DND-41 (cell line): Measurements from ENCODE around the gene KLF16.
A peak's percentile ranks its signal among the peaks of the same experiment; 100 is the strongest.

Experiments
- ATAC-seq: fragments of 200-7000 bp; cut with Tn5 transposase; 3 replicates; pipeline ENCODE4 v1.9.1; 2021; ENCODE audit warnings: low read depth; ENCODE audit not compliant: insufficient read depth
- DNase-seq: peaks from one replicate; pipeline ENCODE4 v3.0.0-alpha.2; 2020
- H2AFZ ChIP-seq: 2 replicates; pipeline ENCODE4 v1.6.0; 2012; ENCODE audit warnings: low read depth, low read length
- H3K27ac ChIP-seq: 2 replicates; pipeline ENCODE4 v1.5.1; 2012; ENCODE audit warnings: low read length, inconsistent platforms
- H3K27me3 ChIP-seq: fragments of 200-600 bp; sonication (generic); 2 replicates; pipeline ENCODE4 v1.6.0; 2012; ENCODE audit warnings: low read length, mild to moderate bottlenecking, inconsistent platforms; ENCODE audit not compliant: insufficient read depth, poor library complexity
- H3K36me3 ChIP-seq: 2 replicates; pipeline ENCODE4 v1.5.1; 2012; ENCODE audit warnings: low read length, inconsistent platforms; ENCODE audit not compliant: insufficient read depth
- H3K4me1 ChIP-seq: 2 replicates; pipeline ENCODE4 v1.5.1; 2012; ENCODE audit warnings: mild to moderate bottlenecking, low read length; ENCODE audit not compliant: insufficient read depth
- H3K4me2 ChIP-seq: 2 replicates; pipeline ENCODE4 v1.6.0; 2012; ENCODE audit warnings: mild to moderate bottlenecking, moderate library complexity, low read length, inconsistent platforms; ENCODE audit not compliant: insufficient read depth
- H3K4me3 ChIP-seq, 2 experiments: fragments of 200-600 bp in 1 of 2; shearing (Covaris generic) in 1 of 2; 2 replicates each; pipeline ENCODE4 v1.5.1; 2012 to 2016; ENCODE audit warnings: inconsistent platforms in 2 of 2, low read length in 2 of 2, mild to moderate bottlenecking in 2 of 2, low read depth in 1 of 2, moderate library complexity in 1 of 2
- H3K79me2 ChIP-seq: 2 replicates; pipeline ENCODE4 v1.6.0; 2012; ENCODE audit warnings: low read length, inconsistent platforms; ENCODE audit not compliant: insufficient read depth
- H3K9ac ChIP-seq: 2 replicates; pipeline ENCODE4 v1.6.0; 2012; ENCODE audit warnings: low read depth, mild to moderate bottlenecking, inconsistent platforms, low read length, moderate library complexity
- H3K9me3 ChIP-seq: 2 replicates; pipeline ENCODE4 v1.5.1; 2012; ENCODE audit warnings: low read length, moderate library complexity, mild to moderate bottlenecking, inconsistent platforms; ENCODE audit not compliant: insufficient read depth, severe bottlenecking
- H4K20me1 ChIP-seq: 2 replicates; pipeline ENCODE4 v1.6.0; 2012; ENCODE audit warnings: low read length; ENCODE audit not compliant: insufficient read depth
- EZH2 ChIP-seq: IDR thresholded peaks from 3 replicates; pipeline ENCODE4 v1.6.1; 2012; ENCODE audit warnings: borderline replicate concordance, low read depth, mild to moderate bottlenecking, moderate library complexity, low read length, inconsistent platforms; ENCODE audit not compliant: severe bottlenecking
- TF ChIP-seq, protein P1 (sequence below): IDR thresholded peaks from 2 replicates; pipeline ENCODE4 v1.5.1; 2012; ENCODE audit warnings: borderline replicate concordance, low read length, moderate library complexity, mild to moderate bottlenecking; ENCODE audit not compliant: poor library complexity, severe bottlenecking; ENCODE audit errors: extremely low read depth

KLF16 gene

DNA sequence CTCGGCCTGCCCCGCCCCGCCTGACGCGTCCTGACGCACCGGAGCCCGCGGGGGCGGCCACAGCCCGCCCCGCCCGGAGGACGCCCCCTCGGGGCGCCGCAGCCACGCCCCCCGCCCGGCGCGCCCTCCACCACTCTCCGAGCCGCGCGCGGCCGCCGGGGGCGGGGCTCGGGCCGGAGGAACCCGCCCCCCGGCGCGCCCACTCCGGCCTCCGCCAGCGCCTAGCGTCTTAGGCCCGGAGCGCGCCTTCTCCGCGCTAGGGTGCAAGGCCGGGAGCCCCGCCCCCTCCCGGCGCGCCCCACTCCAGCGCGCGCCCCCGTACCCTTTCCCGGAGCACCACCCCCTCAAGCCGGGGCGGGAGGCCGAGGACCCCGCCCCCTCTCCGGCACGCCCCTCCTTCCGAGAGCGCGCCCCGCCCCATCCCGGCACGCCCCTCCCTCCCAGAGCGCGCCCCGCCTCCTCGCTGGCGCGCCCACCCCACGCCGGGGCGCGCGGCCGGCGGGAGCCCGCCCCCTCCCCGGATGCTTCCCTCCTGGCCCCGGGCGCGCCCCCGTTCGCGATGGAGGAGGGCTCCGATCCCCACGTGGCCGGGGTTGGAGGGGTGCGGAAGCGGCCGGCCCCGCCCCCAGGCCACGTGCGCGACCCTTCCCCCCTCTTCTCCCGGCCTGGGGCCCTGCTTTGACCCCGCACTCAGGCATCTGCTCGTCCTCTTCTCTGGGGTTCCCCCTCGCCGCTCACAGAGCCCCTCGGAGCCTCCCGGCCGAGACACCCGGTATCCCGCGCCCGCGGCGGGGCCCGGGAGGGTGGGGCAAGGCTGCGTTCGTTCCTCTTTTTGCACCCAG is 480 bp upstream of the KLF16 start:
- peak overlapping the region; percentile 71 to 98; a peak in 3 of 4 replicates for H3K4me3 ChIP-seq
- DNase-seq (peak; percentile 94), ATAC-seq (peak; percentile 77)
- H3K36me3 ChIP-seq = no peaks in the 10 kb centered on the region
- no peaks in the 10 kb centered on the region for H3K27me3 ChIP-seq
- H2AFZ ChIP-seq = peak overlapping the region; percentile 73
- peak overlapping the region; percentile 80 for H3K4me2 ChIP-seq
- H3K27ac ChIP-seq = peak overlapping the region; percentile 83
- H3K9me3 ChIP-seq = no peaks in the 10 kb centered on the region
- H3K79me2 ChIP-seq = peaks cover 56% of the 10 kb centered on the region
- H3K9ac ChIP-seq = peak overlapping the region; percentile 75
- H4K20me1 ChIP-seq = peaks cover 38% of the 10 kb centered on the region
- peaks cover 37% of the 10 kb centered on the region for H3K4me1 ChIP-seq
- no peak for TF ChIP-seq EZH2
- TF ChIP-seq, protein P1, sequence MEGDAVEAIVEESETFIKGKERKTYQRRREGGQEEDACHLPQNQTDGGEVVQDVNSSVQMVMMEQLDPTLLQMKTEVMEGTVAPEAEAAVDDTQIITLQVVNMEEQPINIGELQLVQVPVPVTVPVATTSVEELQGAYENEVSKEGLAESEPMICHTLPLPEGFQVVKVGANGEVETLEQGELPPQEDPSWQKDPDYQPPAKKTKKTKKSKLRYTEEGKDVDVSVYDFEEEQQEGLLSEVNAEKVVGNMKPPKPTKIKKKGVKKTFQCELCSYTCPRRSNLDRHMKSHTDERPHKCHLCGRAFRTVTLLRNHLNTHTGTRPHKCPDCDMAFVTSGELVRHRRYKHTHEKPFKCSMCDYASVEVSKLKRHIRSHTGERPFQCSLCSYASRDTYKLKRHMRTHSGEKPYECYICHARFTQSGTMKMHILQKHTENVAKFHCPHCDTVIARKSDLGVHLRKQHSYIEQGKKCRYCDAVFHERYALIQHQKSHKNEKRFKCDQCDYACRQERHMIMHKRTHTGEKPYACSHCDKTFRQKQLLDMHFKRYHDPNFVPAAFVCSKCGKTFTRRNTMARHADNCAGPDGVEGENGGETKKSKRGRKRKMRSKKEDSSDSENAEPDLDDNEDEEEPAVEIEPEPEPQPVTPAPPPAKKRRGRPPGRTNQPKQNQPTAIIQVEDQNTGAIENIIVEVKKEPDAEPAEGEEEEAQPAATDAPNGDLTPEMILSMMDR = no peak

DNA sequence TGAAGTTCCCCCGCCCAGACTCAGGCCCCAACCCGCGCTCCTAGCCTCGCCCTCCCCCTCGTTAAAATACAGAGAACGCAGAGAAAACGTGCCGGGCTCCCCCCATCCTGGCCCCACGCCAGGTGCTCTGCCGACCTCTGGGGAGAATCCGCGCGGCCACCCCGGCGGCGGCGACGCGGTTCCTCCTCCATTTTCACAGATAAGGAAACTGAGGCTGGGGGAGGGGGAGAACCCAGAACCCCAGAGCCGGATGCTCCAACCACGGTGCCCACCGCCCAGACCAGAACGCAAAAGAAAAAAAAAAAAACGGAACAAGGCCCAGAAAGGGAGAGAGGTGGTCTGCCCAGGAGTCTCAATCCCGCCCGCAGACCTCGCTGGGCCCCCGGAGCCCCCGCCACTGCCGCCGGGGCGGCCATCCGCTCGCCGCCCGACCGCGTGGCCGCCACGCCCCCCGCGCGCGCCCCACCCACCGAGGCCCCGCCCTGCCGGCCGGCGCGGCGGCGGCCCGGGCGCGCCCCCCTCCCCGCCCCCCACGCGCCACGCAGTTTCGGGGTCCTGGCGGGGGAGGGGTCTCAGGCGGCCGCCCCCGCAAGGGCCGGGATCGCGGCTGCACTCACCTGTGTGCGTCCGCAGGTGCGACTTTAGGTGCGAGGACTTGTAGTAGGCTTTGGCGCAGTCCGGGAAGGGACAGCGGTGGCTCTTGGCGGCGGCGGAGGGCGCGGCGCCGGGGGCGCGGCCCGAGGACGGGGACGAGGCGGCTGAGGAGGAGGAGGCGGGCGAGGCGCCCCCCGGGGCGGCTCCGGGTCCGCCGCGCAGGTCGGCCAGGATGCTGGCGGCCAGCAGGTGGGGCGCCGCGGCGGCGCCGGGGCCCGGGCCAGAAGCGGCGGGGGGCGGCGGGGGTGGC is 703 bp downstream of the KLF16 start:
- DNase-seq (peak; percentile 62), ATAC-seq (no peak)
- Histone ChIP-seq H3K27me3 (no peaks in the 10 kb centered on the region), H3K4me2 (peak overlapping the region; percentile 92), H3K9ac (peak overlapping the region; percentile 67), H3K79me2 (peaks cover 66% of the 10 kb centered on the region), H3K27ac (peak overlapping the region; percentile 62), H2AFZ (peak overlapping the region; percentile 75), H3K4me3 (peak overlapping the region; percentile 84 to 98; a peak in 3 of 4 replicates), H4K20me1 (peaks cover 49% of the 10 kb centered on the region), H3K4me1 (peaks cover 37% of the 10 kb centered on the region), H3K36me3 (no peaks in the 10 kb centered on the region), H3K9me3 (no peaks in the 10 kb centered on the region)
- no peak for TF ChIP-seq EZH2
- TF ChIP-seq, protein P1 = no peak

DNA sequence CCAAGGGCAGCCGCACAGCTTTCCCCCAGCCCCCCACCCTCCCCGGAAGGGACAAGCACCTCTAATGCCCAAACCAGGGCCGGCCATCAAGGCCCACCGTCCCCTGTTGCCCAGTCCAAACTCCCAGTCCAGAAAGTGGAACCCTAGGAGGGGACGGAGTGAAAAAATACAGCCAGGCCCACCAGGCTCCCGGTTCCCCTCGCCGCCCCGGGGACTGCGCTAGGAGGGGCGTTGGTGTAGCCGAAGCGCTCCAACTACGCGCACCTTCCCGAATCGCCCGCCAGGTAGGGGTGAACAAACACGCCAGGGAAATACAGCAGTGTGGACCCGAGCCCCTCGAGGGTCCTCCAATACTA is 1.3 kb downstream of the KLF16 start:
- Histone ChIP-seq H3K4me3 (peak overlapping the region; percentile 66 to 98; a peak in 3 of 4 replicates), H3K9me3 (no peaks in the 10 kb centered on the region), H3K79me2 (peaks cover 72% of the 10 kb centered on the region), H3K36me3 (no peaks in the 10 kb centered on the region), H3K9ac (peak overlapping the region; percentile 67), H3K4me1 (peaks cover 37% of the 10 kb centered on the region), H4K20me1 (peaks cover 55% of the 10 kb centered on the region), H2AFZ (no peak overlapping the region), H3K27ac (peak overlapping the region; percentile 52), H3K4me2 (peak overlapping the region; percentile 92), H3K27me3 (no peaks in the 10 kb centered on the region)
- TF ChIP-seq, protein P1 = no peak
- no peak for ATAC-seq
- no peak for DNase-seq
